H1 (cell line): ENCODE data around the gene RTEL1. TPM values are rescaled to one million over a fixed set of nuclear protein-coding genes. Genes with fewer than 3 reads are reported as not detected.

Source experiments
- CTCF ChIA-PET: fragments of 300-600 bp; sonication (Branson Sonifier 250); formaldehyde crosslinking; loops from one replicate; lab custom pipeline; 2021; ENCODE audit not compliant: partially characterized antibody; lab: Charles Lee
- POLR2A ChIA-PET: fragments of 300-600 bp; sonication (Branson Sonifier 250); formaldehyde crosslinking; loops from one replicate; lab custom pipeline; 2021; ENCODE audit warnings: inconsistent platforms; ENCODE audit not compliant: partially characterized antibody; lab: Charles Lee
- DNase-seq, 2 experiments: peaks; one replicate each; pipeline versions ENCODE4 v3.0.0 to v3.0.0-alpha.2; 2010 to 2022; ENCODE audit warnings: low spot score in 2 of 2, low read depth in 1 of 2, mixed read lengths in 1 of 2
- FAIRE-seq: peaks from 2 replicates; lab custom pipeline; 2011; peaks lifted over from hg19 to GRCh38; lab: Jason Lieb, UNC
- H2AFZ ChIP-seq: 2 replicates; pipeline ENCODE4 v1.8.1; 2012; ENCODE audit warnings: low read length, inconsistent platforms
- H2AK5ac ChIP-seq: 2 replicates; pipeline ENCODE4 v1.6.1; 2013; ENCODE audit warnings: low read depth, low read length
- H2BK120ac ChIP-seq: replicated peaks from 2 replicates; pipeline ENCODE3; 2013; ENCODE audit warnings: low read depth, low read length, inconsistent platforms
- H2BK12ac ChIP-seq: 2 replicates; pipeline ENCODE4 v1.6.1; 2013; ENCODE audit warnings: low read depth, low read length
- H2BK15ac ChIP-seq: 2 replicates; pipeline ENCODE4 v1.6.1; 2013; ENCODE audit warnings: low read length
- H2BK20ac ChIP-seq: 2 replicates; pipeline ENCODE4 v1.6.1; 2013; ENCODE audit warnings: low read length
- H2BK5ac ChIP-seq: 2 replicates; pipeline ENCODE4 v1.6.1; 2013; ENCODE audit warnings: low read depth, low read length
- H3K14ac ChIP-seq: 2 replicates; pipeline ENCODE4 v1.6.1; 2013; ENCODE audit warnings: inconsistent platforms; ENCODE audit not compliant: insufficient read length
- H3K18ac ChIP-seq: 2 replicates; pipeline ENCODE4 v1.6.1; 2013; ENCODE audit warnings: low read length; ENCODE audit errors: extremely low read depth
- H3K23ac ChIP-seq: 2 replicates; pipeline ENCODE4 v1.6.1; 2013; ENCODE audit warnings: inconsistent platforms; ENCODE audit not compliant: insufficient read length
- H3K23me2 ChIP-seq: 2 replicates; pipeline ENCODE4 v1.6.1; 2013; ENCODE audit warnings: low read depth, low read length
- H3K27ac ChIP-seq: 2 replicates; pipeline ENCODE4 v1.6.1; 2011; ENCODE audit warnings: low read depth, low read length, inconsistent platforms
- H3K27me3 ChIP-seq, 4 experiments: replicated peaks in 1 of 4; 1 replicate in 1 of 4; 2 replicates in 3 of 4; pipeline versions ENCODE4 v1.6.1 to v1.8.1; 2011 to 2013; ENCODE audit warnings: low read length in 3 of 4, mild to moderate bottlenecking in 3 of 4, inconsistent platforms in 2 of 4, mixed read lengths in 2 of 4, moderate library complexity in 1 of 4; ENCODE audit not compliant: control insufficient read depth in 3 of 4, insufficient read depth in 3 of 4; ENCODE audit errors: extremely low read depth in 1 of 4
- H3K36me3 ChIP-seq, 4 experiments: 2 replicates each; pipeline versions ENCODE4 v1.6.1 to v1.8.1; 2011 to 2013; ENCODE audit warnings: mild to moderate bottlenecking in 4 of 4, low read length in 3 of 4, moderate library complexity in 2 of 4, control low read depth in 1 of 4, inconsistent platforms in 1 of 4; ENCODE audit not compliant: insufficient read depth in 4 of 4, control insufficient read depth in 2 of 4
- H3K4ac ChIP-seq: replicated peaks from 2 replicates; pipeline ENCODE3; 2013; ENCODE audit warnings: low read length, low read depth, mixed read lengths, inconsistent platforms; ENCODE audit not compliant: insufficient read length
- H3K4me1 ChIP-seq, 4 experiments: replicated peaks in 1 of 4; 1 replicate in 1 of 4; 2 replicates in 3 of 4; pipeline versions ENCODE4 v1.6.1 to v1.8.1; 2011 to 2013; ENCODE audit warnings: low read length in 3 of 4, inconsistent platforms in 2 of 4, mixed read lengths in 1 of 4; ENCODE audit not compliant: insufficient read depth in 4 of 4, control insufficient read depth in 3 of 4
- H3K4me2 ChIP-seq, 2 experiments: 2 replicates each; pipeline versions ENCODE4 v1.6.1 to v1.8.1; 2011 to 2013; ENCODE audit warnings: low read depth in 2 of 2, low read length in 2 of 2, control low read depth in 1 of 2, inconsistent platforms in 1 of 2, mild to moderate bottlenecking in 1 of 2; ENCODE audit not compliant: insufficient read depth in 1 of 2
- H3K4me3 ChIP-seq, 4 experiments: fragments of 200-600, 300-600 bp in 1 of 4; sonication (generic), shearing (Covaris generic), sonication (Bioruptor Twin) in 1 of 4; 2 replicates each; pipeline versions ENCODE4 v1.5.1 to v1.8.1; 2011 to 2016; ENCODE audit warnings: low read length in 4 of 4, low read depth in 3 of 4, control low read depth in 2 of 4, inconsistent platforms in 2 of 4, mild to moderate bottlenecking in 2 of 4, mixed read lengths in 1 of 4, moderate library complexity in 1 of 4; ENCODE audit not compliant: insufficient read depth in 2 of 4; ENCODE audit errors: extremely low read depth in 1 of 4
- H3K56ac ChIP-seq: replicated peaks from 2 replicates; pipeline ENCODE3; 2013; ENCODE audit warnings: low read depth, mild to moderate bottlenecking, mixed read lengths, low read length, inconsistent platforms; ENCODE audit not compliant: insufficient read length
- H3K79me1 ChIP-seq: 2 replicates; pipeline ENCODE4 v1.6.1; 2013; ENCODE audit warnings: low read depth, low read length, control low read depth
- H3K79me2 ChIP-seq, 2 experiments: 2 replicates each; pipeline versions ENCODE4 v1.6.1 to v1.8.1; 2012 to 2013; ENCODE audit warnings: low read length in 2 of 2, mild to moderate bottlenecking in 2 of 2, inconsistent platforms in 1 of 2; ENCODE audit not compliant: insufficient read depth in 2 of 2, control insufficient read depth in 1 of 2
- H3K9ac ChIP-seq, 4 experiments: replicated peaks in 1 of 4; 1 replicate in 1 of 4; 2 replicates in 3 of 4; pipeline versions ENCODE4 v1.6.1 to v1.8.1; 2011 to 2013; ENCODE audit warnings: low read depth in 3 of 4, low read length in 3 of 4, control low read depth in 2 of 4, mild to moderate bottlenecking in 2 of 4, moderate library complexity in 2 of 4, inconsistent platforms in 1 of 4; ENCODE audit errors: extremely low read depth in 1 of 4
- H3K9me3 ChIP-seq, 2 experiments: 2 replicates each; pipeline versions ENCODE4 v1.6.1 to v1.8.1; 2012 to 2013; ENCODE audit warnings: mild to moderate bottlenecking in 2 of 2, moderate library complexity in 2 of 2, control low read depth in 1 of 2, inconsistent platforms in 1 of 2, low read depth in 1 of 2, low read length in 1 of 2, mixed read lengths in 1 of 2; ENCODE audit not compliant: insufficient read depth in 2 of 2
- H4K20me1 ChIP-seq, 2 experiments: replicated peaks in 1 of 2; 2 replicates each; pipeline versions ENCODE3 to v1.8.1; 2011 to 2013; ENCODE audit warnings: inconsistent platforms in 2 of 2, low read length in 2 of 2, mild to moderate bottlenecking in 1 of 2; ENCODE audit not compliant: insufficient read depth in 2 of 2, control insufficient read depth in 1 of 2
- H4K5ac ChIP-seq: 2 replicates; pipeline ENCODE4 v1.6.1; 2013; ENCODE audit warnings: low read length, low read depth, mixed read lengths, inconsistent platforms; ENCODE audit not compliant: insufficient read length
- H4K8ac ChIP-seq: 2 replicates; pipeline ENCODE4 v1.8.0; 2013; ENCODE audit warnings: mild to moderate bottlenecking, moderate library complexity, low read length, inconsistent platforms; ENCODE audit not compliant: insufficient read depth; ENCODE audit errors: extremely low read depth
- H4K91ac ChIP-seq: replicated peaks from 2 replicates; pipeline ENCODE3; 2013; ENCODE audit warnings: low read length, mixed read lengths, inconsistent platforms; ENCODE audit not compliant: insufficient read length
- ATF3 ChIP-seq: IDR thresholded peaks from 2 replicates; pipeline ENCODE4 v1.6.1; 2011; ENCODE audit warnings: low read depth, mild to moderate bottlenecking, low read length; ENCODE audit not compliant: insufficient read depth
- CEBPB ChIP-seq: IDR thresholded peaks from 2 replicates; pipeline ENCODE4 v1.6.1; 2012; ENCODE audit warnings: low read depth, low read length
- CHD2 ChIP-seq: IDR thresholded peaks from 2 replicates; pipeline ENCODE4 v1.6.1; 2012; ENCODE audit warnings: low read length, improper control_type of control experiment
- KDM1A ChIP-seq: fragments of 200-600, 300-600 bp; sonication (generic); IDR thresholded peaks from 2 replicates; pipeline ENCODE4 v1.7.1; 2016; ENCODE audit warnings: mild to moderate bottlenecking, low read length, borderline replicate concordance
- MAFK ChIP-seq: IDR thresholded peaks from 2 replicates; pipeline ENCODE4 v1.6.1; 2012; ENCODE audit warnings: low read depth, mild to moderate bottlenecking, improper control_type of control experiment, low read length
- RNF2 ChIP-seq: fragments of 200-900, 300-1000 bp; sonication (generic); IDR thresholded peaks from 2 replicates; pipeline ENCODE4 v1.7.1; 2016; ENCODE audit warnings: borderline replicate concordance, low read depth, mild to moderate bottlenecking, antibody characterized with exemption, low read length; ENCODE audit not compliant: poor library complexity, severe bottlenecking; ENCODE audit errors: missing control alignments
- SIN3A ChIP-seq, 2 experiments: IDR thresholded peaks in 1 of 2; conservative IDR thresholded peaks in 1 of 2; 2 replicates each; pipeline ENCODE4 v1.6.1; 2011 to 2012; ENCODE audit warnings: low read length in 2 of 2, improper control_type of control experiment in 1 of 2, low read depth in 1 of 2, mild to moderate bottlenecking in 1 of 2
- SRF ChIP-seq: IDR thresholded peaks from 2 replicates; pipeline ENCODE4 v1.6.1; 2011; ENCODE audit warnings: mild to moderate bottlenecking, low read depth, low read length, moderate library complexity
- WGBS, 2 experiments: shearing (Covaris generic) in 1 of 2; methylation state at CpG; one replicate each; pipeline versions ENCODE4 v1.1.6 to v1.1.7; 2013 to 2015; ENCODE audit warnings: low lambda C conversion rate in 2 of 2, mixed read lengths in 2 of 2, inconsistent platforms in 1 of 2, low coverage in 1 of 2, missing lambda C conversion rate in 1 of 2; ENCODE audit not compliant: insufficient replicate concordance in 2 of 2, insufficient coverage in 1 of 2, insufficient read length in 1 of 2; ENCODE audit errors: extremely low coverage in 1 of 2, missing lambda C conversion rate in 1 of 2; 5-methylcytosine and 5-hydroxymethylcytosine counted together
- polyA plus RNA-seq, 7 experiments: library from polyadenylated mRNA; depleted of rRNA in 3 of 7; stranded (reverse) in 5 of 7; unstranded in 2 of 7; fragments of >200 nt in 5 of 7; fragments of 200-250 nt in 2 of 7; gene quantifications; 1 replicate in 5 of 7; 2 replicates in 1 of 7; 4 replicates in 1 of 7; pipeline versions ENCODE4 v1.2.1 to v1.2.3, GENCODE V29; 2011 to 2013; ENCODE audit warnings: missing spikeins in 2 of 7, mixed read lengths in 2 of 7
- total RNA-seq: library from RNA; stranded (reverse); fragmentation: NEBNext Ultra II Directional; extraction: Animal tissue kit (Norgen Biotek cat#: 25700); gene quantifications from 2 replicates; pipeline ENCODE4 v1.2.1, GENCODE V29; 2021

Gene RTEL1
- total and polyA plus RNA-seq, 2 of the 8 experiments (the other 6 are each of a cell fraction or from before 2014, with no cell fraction given), result 16.2 to 37.1 TPM

GRCh38 chr20:63618291-63618980 lies 39.7 kb upstream of the RTEL1 start:
- H3K4ac ChIP-seq, result no peak overlapping the region
- no peak overlapping the region for H3K9ac ChIP-seq
- H3K36me3 ChIP-seq, result peaks cover 5 to 20% (median 14%) of the 10 kb centered on the region in 4 experiments; a peak in 5 of 8 replicates
- peaks cover 0 to 36% of the 10 kb centered on the region in 2 experiments; a peak in 2 of 4 replicates for H3K79me2 ChIP-seq
- no peaks in the 10 kb centered on the region for H3K23me2 ChIP-seq
- WGBS, 2 experiments, result 88% methylated on average over 11 of the region's 11 CpGs; no CpG with 5 or more reads in 1 of the 2 experiments
- H3K27ac ChIP-seq, result no peak overlapping the region
- no peaks in the 10 kb centered on the region; a peak in 1 of 7 replicates for H3K4me1 ChIP-seq
- H2BK120ac ChIP-seq, result no peak overlapping the region
- DNase-seq (no peak), FAIRE-seq (no peak)
- peaks cover 3 to 5% of the 10 kb centered on the region in 2 experiments for H4K20me1 ChIP-seq
- H3K4me2 ChIP-seq, result no peak overlapping the region
- H2BK15ac ChIP-seq, result no peak overlapping the region
- H3K27me3 ChIP-seq, result no peaks in the 10 kb centered on the region; a peak in 2 of 7 replicates
- H2AK5ac ChIP-seq, result no peak overlapping the region
- H3K79me1 ChIP-seq, result peaks cover 9% of the 10 kb centered on the region
- H3K56ac ChIP-seq, result no peak overlapping the region
- H3K14ac ChIP-seq, result no peak overlapping the region
- no peak overlapping the region for H3K18ac ChIP-seq
- peaks cover 9% of the 10 kb centered on the region in 2 experiments; a peak in 3 of 4 replicates for H3K9me3 ChIP-seq
- ChIA-PET POLR2A (no interaction called here), CTCF (interaction anchor here (0.6 to 2.2 kb wide), 8 partner anchors 14 to 395 kb away, joined by 3 to 7 read pairs (median 3); no protein-coding TSS in a partner anchor)
- H2BK12ac ChIP-seq, result no peak overlapping the region
- H2BK20ac ChIP-seq, result no peak overlapping the region
- H2AFZ ChIP-seq, result no peak overlapping the region
- no peak overlapping the region for H4K5ac ChIP-seq
- H4K8ac ChIP-seq, result no peak overlapping the region
- H4K91ac ChIP-seq, result no peak overlapping the region
- H3K23ac ChIP-seq, result no peak overlapping the region
- no peak overlapping the region for H2BK5ac ChIP-seq
- H3K4me3 ChIP-seq, result no peak overlapping the region
- TF ChIP-seq RNF2, result no peak
- TF ChIP-seq ATF3, result no peak
- TF ChIP-seq KDM1A, result no peak
- TF ChIP-seq CHD2, result no peak
- TF ChIP-seq SIN3A (conservative IDR thresholded peaks at IDR 0.05 in 1 of 2, IDR thresholded peaks at IDR 0.05 in 1 of 2; ENCODE audit: low read depth in 1 of 2, low read length in 2 of 2), result no peak
- TF ChIP-seq SRF, result no peak
- TF ChIP-seq MAFK, result no peak
- TF ChIP-seq CEBPB, result no peak
